Muscle of leg (tissue), 11 donors: ENCODE results near the gene HOGA1. TPM values are rescaled to one million over a fixed set of nuclear protein-coding genes. Genes with fewer than 3 reads are reported as not detected.
A peak's percentile ranks its signal among the peaks of the same experiment; 100 is the strongest.

Experiments used
- DNase-seq: peaks from one replicate; pipeline ENCODE4 v3.0.0; 2013
- H3K27ac ChIP-seq: one replicate; pipeline ENCODE4 v1.5.1; 2013; ENCODE audit warnings: mild to moderate bottlenecking, low read length, control low read depth
- H3K27me3 ChIP-seq: one replicate; pipeline ENCODE4 v1.6.1; 2013; ENCODE audit warnings: low read length; ENCODE audit not compliant: control insufficient read depth, insufficient read depth
- H3K36me3 ChIP-seq: one replicate; pipeline ENCODE4 v1.6.1; 2013; ENCODE audit warnings: low read length; ENCODE audit not compliant: control insufficient read depth, insufficient read depth
- H3K4me1 ChIP-seq: one replicate; pipeline ENCODE4 v1.6.1; 2013; ENCODE audit warnings: low read length; ENCODE audit not compliant: control insufficient read depth, insufficient read depth
- H3K4me3 ChIP-seq: one replicate; pipeline ENCODE4 v1.5.1; 2013; ENCODE audit warnings: low read length, control low read depth
- H3K9me3 ChIP-seq: replicated peaks from 2 replicates; pipeline ENCODE4 v1.6.1; 2013; ENCODE audit warnings: low read depth, low read length; ENCODE audit not compliant: control insufficient read depth
- WGBS: methylation state at CpG from one replicate; pipeline ENCODE4 v1.1.5; 2013; ENCODE audit warnings: missing lambda C conversion rate; ENCODE audit not compliant: insufficient coverage; 5-methylcytosine and 5-hydroxymethylcytosine counted together
- polyA plus RNA-seq, 8 donors: library from polyadenylated mRNA; unstranded; fragments of 120-200 nt; gene quantifications; one replicate each; pipeline versions ENCODE4 v1.2.1 to v1.2.3, GENCODE V29; 2013; ENCODE audit warnings: inconsistent platforms in 1 of 8, low replicate concordance in 1 of 8; ENCODE audit not compliant: insufficient read length in 8 of 8, insufficient read depth in 1 of 8
- total RNA-seq: library from RNA; stranded (reverse); fragments of 120-200 nt; gene quantifications from one replicate; pipeline ENCODE4 v1.2.4, GENCODE V29; 2013

Gene HOGA1
- total and polyA plus RNA-seq, 9 donors: 0.41 to 1.0 (median 0.76) TPM

- H3K9me3 ChIP-seq: no peaks in the 10 kb centered on the region
- no peak for DNase-seq
- no peaks in the 10 kb centered on the region for H3K36me3 ChIP-seq
- H3K27ac ChIP-seq: no peak overlapping the region
- H3K4me3 ChIP-seq: no peak overlapping the region
- 54% methylated on average over 2 of the region's 5 CpGs for WGBS
- peaks cover 11% of the 10 kb centered on the region for H3K4me1 ChIP-seq
- no peaks in the 10 kb centered on the region for H3K27me3 ChIP-seq
Measured at GRCh38 chr10:97590748-97591495, 6.7 kb downstream of the HOGA1 start.

GRCh38 chr10:97593421-97593820, 9.2 kb downstream of the HOGA1 start:
- WGBS: 60% methylated on average over 2 of the region's 4 CpGs
- peaks cover 13% of the 10 kb centered on the region for H3K4me1 ChIP-seq
- H3K4me3 ChIP-seq: no peak overlapping the region
- no peak overlapping the region for H3K27ac ChIP-seq
- no peaks in the 10 kb centered on the region for H3K27me3 ChIP-seq
- H3K9me3 ChIP-seq: no peaks in the 10 kb centered on the region
- DNase-seq: peak; percentile 79
- H3K36me3 ChIP-seq: no peaks in the 10 kb centered on the region

GRCh38 chr10:97596101-97597082, 12.2 kb downstream of the HOGA1 start:
- Histone ChIP-seq H3K9me3 (no peaks in the 10 kb centered on the region), H3K27me3 (no peaks in the 10 kb centered on the region), H3K4me3 (no peak overlapping the region), H3K4me1 (peaks cover 10% of the 10 kb centered on the region), H3K27ac (peak overlapping the region; percentile 47), H3K36me3 (no peaks in the 10 kb centered on the region)
- DNase-seq: peak; percentile 91
- 38% methylated on average over 5 of the region's 10 CpGs for WGBS

- Histone ChIP-seq H3K9me3 (no peaks in the 10 kb centered on the region), H3K4me1 (peaks cover 18% of the 10 kb centered on the region), H3K4me3 (no peak overlapping the region), H3K36me3 (no peaks in the 10 kb centered on the region), H3K27me3 (no peaks in the 10 kb centered on the region), H3K27ac (no peak overlapping the region)
- no peak for DNase-seq
- no CpG with 5 or more reads among the region's 2 CpGs for WGBS
Measured at GRCh38 chr10:97597778-97598177, 13.6 kb downstream of the HOGA1 start.

GRCh38 chr10:97598407-97599271, 14.4 kb downstream of the HOGA1 start:
- Histone ChIP-seq H3K27me3 (no peaks in the 10 kb centered on the region), H3K9me3 (no peaks in the 10 kb centered on the region), H3K4me3 (no peak overlapping the region), H3K4me1 (peaks cover 16% of the 10 kb centered on the region), H3K36me3 (no peaks in the 10 kb centered on the region), H3K27ac (no peak overlapping the region)
- DNase-seq: no peak
- 91% methylated on average over 14 of the region's 19 CpGs for WGBS

GRCh38 chr10:97599272-97599619, 15.1 kb downstream of the HOGA1 start:
- H3K36me3 ChIP-seq: no peaks in the 10 kb centered on the region
- H3K27ac ChIP-seq: no peak overlapping the region
- no peaks in the 10 kb centered on the region for H3K27me3 ChIP-seq
- no peaks in the 10 kb centered on the region for H3K9me3 ChIP-seq
- DNase-seq: no peak
- WGBS: 74% methylated on average over 2 of the region's 6 CpGs
- no peak overlapping the region for H3K4me3 ChIP-seq
- H3K4me1 ChIP-seq: peaks cover 16% of the 10 kb centered on the region

GRCh38 chr10:97600616-97601015, 16.4 kb downstream of the HOGA1 start:
- Histone ChIP-seq H3K36me3 (no peaks in the 10 kb centered on the region), H3K27ac (peak overlapping the region; percentile 11), H3K4me3 (no peak overlapping the region), H3K27me3 (no peaks in the 10 kb centered on the region), H3K9me3 (no peaks in the 10 kb centered on the region), H3K4me1 (peaks cover 16% of the 10 kb centered on the region)
- no peak for DNase-seq
- WGBS: no CpG with 5 or more reads among the region's 1 CpG

GRCh38 chr10:97601268-97602215, 17.4 kb downstream of the HOGA1 start:
- Histone ChIP-seq H3K27me3 (no peaks in the 10 kb centered on the region), H3K36me3 (no peaks in the 10 kb centered on the region), H3K9me3 (no peaks in the 10 kb centered on the region), H3K4me1 (peaks cover 14% of the 10 kb centered on the region), H3K27ac (peak overlapping the region; percentile 29), H3K4me3 (no peak overlapping the region)
- DNase-seq: peak; percentile 42
- 59% methylated on average over 19 of the region's 21 CpGs for WGBS

GRCh38 chr10:97607095-97607636, 23.0 kb downstream of the HOGA1 start:
- H3K9me3 ChIP-seq: no peaks in the 10 kb centered on the region
- no peaks in the 10 kb centered on the region for H3K36me3 ChIP-seq
- no peak overlapping the region for H3K27ac ChIP-seq
- WGBS: 90% methylated on average over 4 of the region's 5 CpGs
- H3K4me1 ChIP-seq: peaks cover 10% of the 10 kb centered on the region
- H3K4me3 ChIP-seq: no peak overlapping the region
- no peaks in the 10 kb centered on the region for H3K27me3 ChIP-seq
- no peak for DNase-seq
